SU-DHL-6 (cell line): ENCODE measurements around the gene FAM24B.
"Not testable (repeated sequence)": the region's sequence is repeated elsewhere in the genome, so short reads cannot be mapped to it uniquely, and the experiment has no call there.

Experiments used
- H2AFZ ChIP-seq: fragments of 200-600 bp; sonication (generic); 2 replicates; pipeline ENCODE4 v1.6.1; 2014; ENCODE audit warnings: low read depth, mild to moderate bottlenecking, moderate library complexity, mixed read lengths, antibody characterized with exemption, low read length; ENCODE audit not compliant: severe bottlenecking
- H3F3A ChIP-seq: fragments of 200-600 bp; shearing (Covaris generic); 2 replicates; pipeline ENCODE4 v1.6.0; 2016; ENCODE audit warnings: antibody characterized with exemption, mild to moderate bottlenecking; ENCODE audit not compliant: insufficient read depth
- H3K27ac ChIP-seq: fragments of 200-600 bp; sonication (generic); 2 replicates; pipeline ENCODE4 v1.5.1; 2016; ENCODE audit warnings: low read depth, mild to moderate bottlenecking, low read length, moderate library complexity, mixed read lengths
- H3K27me3 ChIP-seq: fragments of 200-600 bp; sonication (generic), shearing (Covaris generic); 2 replicates; pipeline ENCODE4 v1.6.0; 2014; ENCODE audit warnings: mild to moderate bottlenecking, low read length
- H3K36me3 ChIP-seq: fragments of 200-600 bp; sonication (generic); 2 replicates; pipeline ENCODE4 v1.6.1; 2014; ENCODE audit warnings: mild to moderate bottlenecking, low read length, mixed read lengths
- H3K4me2 ChIP-seq: fragments of 300-600, 200-600 bp; shearing (Covaris generic), sonication (generic); 2 replicates; pipeline ENCODE4 v1.6.0; 2014; ENCODE audit warnings: low read length, low read depth, mild to moderate bottlenecking; ENCODE audit not compliant: poor library complexity, severe bottlenecking
- H3K4me3 ChIP-seq: fragments of 200-600 bp; sonication (generic); 2 replicates; pipeline ENCODE4 v1.5.1; 2014; ENCODE audit warnings: antibody characterized with exemption, low read length, mild to moderate bottlenecking, mixed read lengths; ENCODE audit not compliant: insufficient read depth, poor library complexity, severe bottlenecking
- H3K79me2 ChIP-seq: fragments of 200-600 bp; sonication (generic); 2 replicates; pipeline ENCODE4 v1.6.1; 2014; ENCODE audit warnings: mild to moderate bottlenecking, low read length, moderate library complexity; ENCODE audit not compliant: insufficient read depth
- H3K9ac ChIP-seq: fragments of 200-600 bp; sonication (generic); 2 replicates; pipeline ENCODE4 v1.7.0; 2014; ENCODE audit warnings: mild to moderate bottlenecking, low read length
- H3K9me2 ChIP-seq: fragments of 200-600 bp; sonication (generic); replicated peaks from 2 replicates; pipeline ENCODE4 v1.6.1; 2014; ENCODE audit warnings: low read length; ENCODE audit not compliant: insufficient read depth
- H3K9me3 ChIP-seq: fragments of 200-600 bp; sonication (generic); 2 replicates; pipeline ENCODE4 v1.6.1; 2014; ENCODE audit warnings: low read length, mixed read lengths; ENCODE audit not compliant: insufficient read depth
- H4K20me1 ChIP-seq: fragments of 200-600 bp; sonication (generic); 2 replicates; pipeline ENCODE4 v1.6.1; 2014; ENCODE audit warnings: low read depth, mild to moderate bottlenecking, antibody characterized with exemption, low read length, moderate library complexity, mixed read lengths
- EZH2phosphoT487 ChIP-seq: fragments of 200-600 bp; sonication (generic), shearing (Covaris generic); conservative IDR thresholded peaks from 2 replicates; pipeline ENCODE4 v1.6.1; 2018; ENCODE audit warnings: mild to moderate bottlenecking, antibody characterized with exemption, low read length, moderate library complexity, mixed read lengths
- TF ChIP-seq, protein P1 (sequence below): fragments of 200-600 bp; sonication (generic); IDR thresholded peaks from one replicate; pipeline ENCODE4 v1.5.1; 2017; ENCODE audit warnings: antibody characterized with exemption, mild to moderate bottlenecking, low read length, moderate library complexity; ENCODE audit not compliant: insufficient read depth, poor library complexity, severe bottlenecking

Gene FAM24B

GRCh38 chr10:122876467-122876855, 2.9 kb downstream of the FAM24B start:
- H4K20me1 ChIP-seq, result no peaks in the 10 kb centered on the region; the same call in 1 of the 2 replicates
- no peaks in the 10 kb centered on the region for H3K9me2 ChIP-seq
- H3K4me3 ChIP-seq, result no peak overlapping the region
- H3F3A ChIP-seq, result no peaks in the 10 kb centered on the region; the same call in 1 of the 2 replicates
- no peaks in the 10 kb centered on the region; the same call in 1 of the 2 replicates for H3K9me3 ChIP-seq
- H3K79me2 ChIP-seq, result peaks cover 72% of the 10 kb centered on the region
- no peak for TF ChIP-seq EZH2phosphoT487
- TF ChIP-seq, protein P1, sequence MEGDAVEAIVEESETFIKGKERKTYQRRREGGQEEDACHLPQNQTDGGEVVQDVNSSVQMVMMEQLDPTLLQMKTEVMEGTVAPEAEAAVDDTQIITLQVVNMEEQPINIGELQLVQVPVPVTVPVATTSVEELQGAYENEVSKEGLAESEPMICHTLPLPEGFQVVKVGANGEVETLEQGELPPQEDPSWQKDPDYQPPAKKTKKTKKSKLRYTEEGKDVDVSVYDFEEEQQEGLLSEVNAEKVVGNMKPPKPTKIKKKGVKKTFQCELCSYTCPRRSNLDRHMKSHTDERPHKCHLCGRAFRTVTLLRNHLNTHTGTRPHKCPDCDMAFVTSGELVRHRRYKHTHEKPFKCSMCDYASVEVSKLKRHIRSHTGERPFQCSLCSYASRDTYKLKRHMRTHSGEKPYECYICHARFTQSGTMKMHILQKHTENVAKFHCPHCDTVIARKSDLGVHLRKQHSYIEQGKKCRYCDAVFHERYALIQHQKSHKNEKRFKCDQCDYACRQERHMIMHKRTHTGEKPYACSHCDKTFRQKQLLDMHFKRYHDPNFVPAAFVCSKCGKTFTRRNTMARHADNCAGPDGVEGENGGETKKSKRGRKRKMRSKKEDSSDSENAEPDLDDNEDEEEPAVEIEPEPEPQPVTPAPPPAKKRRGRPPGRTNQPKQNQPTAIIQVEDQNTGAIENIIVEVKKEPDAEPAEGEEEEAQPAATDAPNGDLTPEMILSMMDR, result no peak
- H3K27ac ChIP-seq, result no peak overlapping the region
- H3K9ac ChIP-seq, result no peak overlapping the region
- peak overlapping the region; percentile 78 for H3K4me2 ChIP-seq
- H2AFZ ChIP-seq, result no peak overlapping the region
- H3K27me3 ChIP-seq, result no peaks in the 10 kb centered on the region
- H3K36me3 ChIP-seq, result peaks cover 38% of the 10 kb centered on the region

DNA sequence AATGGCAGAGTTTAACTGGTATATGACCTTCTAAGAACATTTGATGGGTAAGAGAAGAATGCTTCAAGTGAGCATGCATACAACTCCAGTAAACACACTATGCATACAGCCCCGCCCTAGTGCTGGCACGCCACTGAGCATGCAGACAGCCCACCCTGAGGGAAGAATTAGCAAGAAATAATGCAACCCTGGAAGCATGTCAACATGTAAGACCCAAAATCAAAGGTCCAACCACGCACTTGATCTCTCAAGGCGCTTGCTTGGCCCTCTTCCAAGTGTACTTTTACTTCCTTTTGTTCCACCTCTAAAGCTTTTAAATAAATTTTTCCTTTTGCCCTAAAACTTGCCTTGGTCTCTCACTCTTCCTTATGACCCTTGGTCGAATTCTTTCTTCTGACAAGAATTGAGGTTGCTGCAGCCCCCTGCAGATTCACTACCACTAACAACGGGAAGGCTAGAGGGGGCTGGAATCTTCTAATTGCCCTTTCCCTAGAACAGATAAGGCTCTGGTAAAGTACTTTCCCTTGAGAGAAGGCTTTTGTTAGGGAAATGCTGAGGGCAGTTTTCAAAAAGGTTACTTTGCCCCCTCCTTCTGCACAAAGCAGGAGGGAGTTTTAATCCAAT, 3.4 kb downstream of the FAM24B start:
- no peak overlapping the region for H3K9ac ChIP-seq

GRCh38 chr10:122871947-122872346, 7.4 kb downstream of the FAM24B start:
- H3K27ac ChIP-seq, H4K20me1 ChIP-seq, H3K4me3 ChIP-seq, H2AFZ ChIP-seq, H3K9me2 ChIP-seq, H3K27me3 ChIP-seq, H3F3A ChIP-seq, H3K9me3 ChIP-seq, H3K4me2 ChIP-seq, H3K9ac ChIP-seq: not testable (repeated sequence)
- Histone ChIP-seq H3K79me2 (peaks cover 58% of the 10 kb centered on the region), H3K36me3 (peaks cover 36% of the 10 kb centered on the region)

More for the DNA sequence above, 3.4 kb downstream of the FAM24B start:
- Histone ChIP-seq H3K79me2 (peaks cover 72% of the 10 kb centered on the region), H3K36me3 (peaks cover 38% of the 10 kb centered on the region), H3K9me3 (no peaks in the 10 kb centered on the region; the same call in 1 of the 2 replicates), H3F3A (no peaks in the 10 kb centered on the region; the same call in 1 of the 2 replicates), H4K20me1 (no peaks in the 10 kb centered on the region; the same call in 1 of the 2 replicates), H3K4me2 (no peak overlapping the region), H2AFZ (no peak overlapping the region), H3K27me3 (no peaks in the 10 kb centered on the region), H3K27ac (no peak overlapping the region), H3K4me3 (no peak overlapping the region), H3K9me2 (no peaks in the 10 kb centered on the region)
- TF ChIP-seq, protein P1, result no peak
- no peak for TF ChIP-seq EZH2phosphoT487

DNA sequence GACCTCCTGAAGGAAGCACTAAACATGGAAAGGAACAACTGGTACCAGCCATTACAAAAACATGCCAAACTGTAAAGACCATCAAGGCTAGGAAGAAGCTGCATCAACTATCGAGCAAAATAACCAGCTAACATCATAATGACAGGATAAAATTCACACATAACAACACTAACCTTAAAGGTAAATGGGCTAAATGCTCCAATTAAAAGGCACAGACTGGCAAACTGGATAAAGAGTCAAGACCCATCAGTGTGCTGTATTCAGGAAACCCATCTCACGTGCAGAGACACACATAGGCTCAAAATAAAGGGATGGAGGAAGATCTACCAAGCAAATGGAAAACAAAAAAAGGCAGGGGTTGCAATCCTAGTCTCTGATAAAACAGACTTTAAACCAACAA, 10.6 kb downstream of the FAM24B start:
- H3K79me2 ChIP-seq, result peaks cover 58% of the 10 kb centered on the region
- not testable (repeated sequence) for H3K27me3 ChIP-seq, H3K4me2 ChIP-seq, H3F3A ChIP-seq, H2AFZ ChIP-seq, H3K27ac ChIP-seq, H3K4me3 ChIP-seq, H3K9me3 ChIP-seq, H4K20me1 ChIP-seq, H3K9me2 ChIP-seq, H3K9ac ChIP-seq
- peaks cover 17% of the 10 kb centered on the region for H3K36me3 ChIP-seq

DNA sequence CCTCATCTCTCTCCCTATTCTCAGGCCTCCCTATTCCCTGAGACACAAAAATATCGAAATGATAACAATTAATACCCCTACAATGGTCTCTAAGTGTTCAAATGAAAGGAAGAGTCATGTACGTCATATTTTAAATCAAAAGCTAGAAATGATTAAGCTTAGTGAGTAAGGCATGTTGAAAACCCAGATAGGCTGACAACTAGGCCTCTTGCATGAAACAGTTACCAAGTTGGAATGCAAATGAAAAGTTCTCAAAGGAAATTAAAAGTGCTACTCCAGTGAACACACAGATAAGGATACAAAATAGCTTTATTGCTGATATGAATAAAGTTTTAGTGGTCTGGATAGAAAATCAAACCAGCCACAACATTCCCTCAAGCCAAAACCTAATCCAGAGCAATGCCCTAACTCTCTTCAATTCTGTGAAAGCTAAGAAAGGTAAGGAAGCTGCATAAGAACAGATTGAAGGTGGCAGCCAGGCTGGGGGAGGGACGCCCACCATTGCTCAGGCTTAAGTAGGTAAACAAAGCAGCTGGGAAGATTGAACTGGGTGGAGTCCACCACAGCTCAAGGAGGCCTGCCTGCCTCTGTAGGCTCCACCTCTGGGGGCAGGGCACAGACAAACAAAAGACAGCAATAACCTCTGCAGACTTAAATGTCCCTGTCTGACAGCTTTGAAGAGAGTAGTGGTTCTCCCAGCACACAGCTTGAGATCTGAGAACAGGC, 12.5 kb downstream of the FAM24B start:
- not testable (repeated sequence) for H3K9me2 ChIP-seq
- peaks cover 64% of the 10 kb centered on the region for H3K79me2 ChIP-seq

More for the DNA sequence above, 12.5 kb downstream of the FAM24B start:
- H3F3A ChIP-seq, H3K36me3 ChIP-seq, H3K4me3 ChIP-seq, H3K9ac ChIP-seq, H3K9me3 ChIP-seq, H3K27ac ChIP-seq, H3K27me3 ChIP-seq, H3K4me2 ChIP-seq, H2AFZ ChIP-seq: not testable (repeated sequence)
- peaks cover 11% of the 10 kb centered on the region; the same call in 1 of the 2 replicates for H4K20me1 ChIP-seq
